Right kidney (tissue), 1 donor: ENCODE results near the gene ZDHHC14.
A peak's percentile ranks its signal among the peaks of the same experiment; 100 is the strongest.
"Not testable (repeated sequence)": the region's sequence is repeated elsewhere in the genome, so short reads cannot be mapped to it uniquely, and the experiment has no call there.

Experiments
- DNase-seq: peaks from one replicate; pipeline ENCODE4 v3.0.0-alpha.2; 2016

Gene ZDHHC14

DNA sequence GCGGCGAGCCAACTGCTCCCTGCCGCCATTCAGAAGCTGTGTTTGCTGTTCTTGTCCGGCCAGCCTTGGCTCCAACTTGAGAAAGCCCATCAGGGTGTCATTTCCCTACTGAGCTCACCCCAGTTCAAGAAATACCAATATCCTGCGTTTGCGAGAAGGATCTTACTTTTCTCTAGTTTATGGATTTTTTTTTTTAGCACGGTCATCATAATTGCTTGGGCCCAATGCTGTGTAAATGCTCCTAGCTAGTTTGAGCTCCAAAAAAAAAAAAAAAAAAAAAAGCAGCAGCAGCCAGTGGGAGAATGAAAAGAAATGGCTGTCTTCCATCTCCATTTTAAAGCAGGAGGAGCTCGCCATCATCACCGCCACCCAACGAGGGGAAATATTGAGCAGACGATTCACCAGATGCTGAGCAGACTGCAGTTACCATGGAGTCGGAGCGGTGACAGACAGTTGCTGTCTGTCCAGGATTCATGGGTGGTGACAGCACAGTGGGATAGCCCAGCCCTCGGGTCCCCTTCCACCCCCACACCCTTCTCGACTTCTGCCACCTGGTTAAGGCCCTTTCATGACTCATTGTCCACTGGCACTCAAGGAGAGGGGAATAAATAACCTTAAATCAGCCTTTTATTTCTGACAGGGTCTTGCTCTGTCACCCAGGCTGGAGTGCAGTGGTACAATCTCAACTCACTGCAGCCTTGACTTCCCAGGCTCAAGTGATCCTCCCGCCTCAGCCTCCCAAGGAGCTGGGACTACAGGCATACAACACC lies 309.6 kb downstream of the ZDHHC14 start:
- no peak for DNase-seq

DNA sequence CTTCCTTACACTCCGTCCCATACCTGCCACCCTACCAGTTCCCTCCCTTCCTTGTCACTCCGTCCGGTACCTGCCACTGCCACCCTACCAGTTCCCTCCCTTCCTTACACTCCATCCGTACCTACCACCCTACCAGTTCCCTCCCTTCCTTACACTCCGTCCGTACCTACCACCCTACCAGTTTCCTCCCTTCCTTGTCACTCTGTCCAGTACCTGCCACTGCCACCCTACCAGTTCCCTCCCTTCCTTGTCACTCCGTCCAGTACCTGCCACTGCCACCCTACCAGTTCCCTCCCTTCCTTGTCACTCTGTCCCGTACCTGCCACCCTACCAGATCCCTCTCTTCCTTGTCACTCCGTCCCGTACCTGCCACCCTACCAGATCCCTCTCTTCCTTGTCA lies 310.6 kb downstream of the ZDHHC14 start:
- not testable (repeated sequence) for DNase-seq

DNA sequence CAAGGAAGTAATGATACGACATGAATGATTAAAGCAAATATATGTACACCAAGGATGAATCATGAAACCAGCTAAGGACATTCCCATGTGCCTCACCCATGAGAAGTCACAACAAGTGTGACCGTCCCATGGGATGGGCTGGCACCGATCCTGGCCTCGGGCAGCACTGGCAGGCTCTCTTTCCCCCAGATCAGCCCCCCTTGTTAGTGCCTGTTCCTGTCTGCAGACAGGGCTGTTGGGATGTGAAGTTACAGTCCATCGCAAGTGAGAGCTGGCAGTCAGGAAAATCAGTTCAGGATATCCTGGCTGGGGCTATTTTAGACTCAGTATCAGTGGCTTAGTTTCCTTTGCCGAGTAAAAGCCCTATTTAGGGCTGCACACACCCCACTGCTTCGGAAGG lies 312.9 kb downstream of the ZDHHC14 start:
- no peak for DNase-seq

DNA sequence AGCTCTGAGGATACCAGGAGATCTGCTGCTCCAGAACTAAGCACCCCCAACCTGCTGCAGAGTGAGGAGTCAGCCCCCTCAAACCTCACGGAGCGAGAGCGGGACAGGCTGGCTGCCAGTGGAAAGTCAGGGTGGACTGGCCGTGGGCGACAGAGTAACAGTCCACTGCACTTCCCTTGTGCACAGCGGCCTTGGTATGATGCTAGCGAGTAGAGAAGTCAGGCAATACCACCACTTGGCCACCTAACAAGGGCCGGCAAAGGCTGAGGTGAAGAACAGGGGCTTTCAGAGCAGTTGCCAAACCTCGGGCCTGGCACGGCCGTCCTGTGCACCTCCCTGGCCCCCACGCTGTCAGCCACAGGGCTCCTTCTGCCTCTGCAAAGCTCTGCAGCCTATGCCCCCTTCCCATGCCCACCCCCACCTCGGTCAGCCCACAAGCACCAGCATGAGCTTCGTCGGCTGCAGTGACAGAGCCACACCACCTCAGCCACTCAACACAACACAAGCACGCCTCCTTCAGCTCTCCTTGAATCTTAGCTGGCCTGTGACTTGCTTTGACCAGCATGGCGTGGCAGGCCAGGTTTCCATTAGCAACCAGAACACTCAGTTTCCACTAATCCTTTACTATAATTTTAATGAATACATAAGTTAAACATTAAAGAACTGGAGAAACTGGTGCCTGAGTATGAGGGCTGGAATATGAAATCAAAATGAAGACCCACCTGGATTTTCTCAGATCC lies 314.5 kb downstream of the ZDHHC14 start:
- no peak for DNase-seq

DNA sequence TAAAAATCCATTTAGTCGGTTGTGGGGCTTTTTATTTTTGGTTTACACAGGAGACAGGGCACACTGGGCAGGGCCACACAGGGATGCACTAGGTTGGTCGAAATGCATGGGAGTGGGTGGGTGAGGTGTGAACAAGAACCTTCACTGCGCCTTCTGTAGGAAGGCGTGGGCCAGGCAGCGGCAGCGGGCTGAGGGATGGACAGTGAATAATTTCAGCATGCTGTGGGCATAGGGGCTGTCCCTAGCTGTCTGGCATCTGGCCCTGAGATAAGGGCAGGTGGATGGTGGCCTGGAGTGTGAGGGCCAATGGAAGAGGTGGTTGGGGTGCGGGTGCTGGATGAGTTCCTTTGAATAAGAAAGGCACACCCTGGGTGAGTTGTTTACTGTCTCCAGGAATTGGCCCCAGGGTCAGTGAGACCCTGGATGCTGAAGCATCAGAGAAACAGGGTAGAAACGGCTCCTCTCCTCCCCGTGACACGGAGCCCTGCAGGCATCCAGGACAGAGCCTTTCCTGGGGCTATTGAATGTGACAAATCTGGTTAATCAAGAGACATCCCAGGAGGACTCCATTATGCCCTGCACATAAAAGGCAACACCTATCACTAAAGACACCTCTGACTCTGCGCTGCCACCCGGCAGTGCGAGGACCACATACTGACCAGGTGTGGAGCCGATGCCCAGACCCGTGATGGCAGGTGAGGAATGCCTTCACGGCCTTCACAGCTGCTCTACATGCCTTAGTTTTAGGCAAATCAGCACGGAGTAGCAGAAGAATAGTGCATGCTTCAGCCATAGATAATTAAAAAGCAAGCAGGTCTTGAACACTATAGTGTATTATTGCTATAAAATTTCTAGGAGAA lies 319.0 kb downstream of the ZDHHC14 start:
- no peak for DNase-seq

DNA sequence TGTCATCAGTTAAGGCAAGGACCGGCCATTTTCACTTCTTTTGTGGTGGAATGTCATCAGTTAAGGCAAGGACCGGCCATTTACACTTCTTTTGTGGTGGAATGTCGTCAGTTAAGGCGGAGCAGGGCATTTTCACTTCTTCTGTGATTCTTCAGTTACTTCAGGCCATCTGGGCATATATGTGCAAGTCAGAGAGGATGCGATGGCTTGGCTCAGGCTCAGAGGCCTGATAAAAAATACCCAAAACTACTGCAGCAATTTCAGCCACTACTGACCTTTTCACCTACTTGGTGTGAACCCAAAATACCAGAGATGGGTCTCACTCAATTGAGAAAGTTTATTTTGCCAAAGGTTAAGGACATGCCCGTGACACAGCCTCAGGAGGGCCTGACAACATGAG lies 325.4 kb downstream of the ZDHHC14 start:
- not testable (repeated sequence) for DNase-seq

DNA sequence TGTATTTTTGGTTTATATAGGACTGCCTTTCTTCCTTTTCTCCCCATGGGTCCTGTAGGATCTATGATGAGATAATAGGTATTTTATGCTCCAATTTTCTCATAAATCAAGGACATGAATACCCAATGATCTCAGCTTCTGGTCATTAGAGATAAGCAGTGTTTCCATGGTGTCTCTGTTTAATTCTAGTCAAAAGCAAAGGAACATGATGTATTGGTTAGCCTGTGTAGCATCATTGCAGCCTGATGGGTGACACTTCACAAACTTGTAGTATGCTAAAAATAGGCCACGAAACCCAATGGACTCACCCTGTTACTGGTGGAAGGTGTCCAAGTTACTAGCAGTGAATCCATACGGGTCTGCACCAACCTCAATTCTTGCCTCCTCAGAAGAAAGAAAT lies 325.9 kb downstream of the ZDHHC14 start:
- no peak for DNase-seq

DNA sequence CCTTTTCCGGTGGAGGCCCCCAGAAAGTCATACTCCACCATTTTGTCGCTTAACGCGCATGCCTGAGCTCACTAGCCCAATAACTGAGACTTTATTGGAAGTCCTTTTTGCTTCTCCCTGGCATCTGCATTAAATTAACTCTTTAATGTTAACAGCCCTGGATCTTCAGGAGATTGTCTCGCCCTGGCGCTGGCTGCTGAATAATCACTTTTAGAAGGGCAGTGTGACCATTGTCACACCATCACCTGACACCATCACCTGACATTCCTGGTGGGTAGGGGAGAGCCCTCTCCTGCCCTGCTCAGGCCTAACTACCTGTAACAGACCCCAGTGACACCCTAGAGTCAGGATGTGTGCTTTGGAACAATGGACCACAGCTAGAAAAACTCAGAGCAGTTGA lies 326.6 kb downstream of the ZDHHC14 start:
- no peak for DNase-seq

DNA sequence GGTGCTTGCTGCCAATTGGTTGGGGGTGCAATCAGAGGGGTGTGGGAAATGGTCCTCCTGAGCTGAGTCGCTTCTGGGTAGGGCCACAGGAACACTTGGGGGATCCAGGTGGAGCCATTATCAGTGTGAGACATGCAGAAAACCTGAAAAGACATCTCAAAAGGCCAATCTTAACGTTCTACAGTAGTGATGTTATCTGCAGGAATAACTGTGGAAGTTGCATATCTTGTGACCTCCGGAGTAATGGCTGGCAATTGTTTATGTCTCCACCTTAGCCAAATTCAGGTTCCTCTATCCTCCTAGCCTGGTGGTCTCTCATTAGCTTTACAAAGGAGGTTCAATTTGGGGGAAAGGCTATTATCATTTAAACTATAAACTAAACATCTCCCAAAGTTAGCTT lies 327.2 kb downstream of the ZDHHC14 start:
- DNase-seq, result no peak

DNA sequence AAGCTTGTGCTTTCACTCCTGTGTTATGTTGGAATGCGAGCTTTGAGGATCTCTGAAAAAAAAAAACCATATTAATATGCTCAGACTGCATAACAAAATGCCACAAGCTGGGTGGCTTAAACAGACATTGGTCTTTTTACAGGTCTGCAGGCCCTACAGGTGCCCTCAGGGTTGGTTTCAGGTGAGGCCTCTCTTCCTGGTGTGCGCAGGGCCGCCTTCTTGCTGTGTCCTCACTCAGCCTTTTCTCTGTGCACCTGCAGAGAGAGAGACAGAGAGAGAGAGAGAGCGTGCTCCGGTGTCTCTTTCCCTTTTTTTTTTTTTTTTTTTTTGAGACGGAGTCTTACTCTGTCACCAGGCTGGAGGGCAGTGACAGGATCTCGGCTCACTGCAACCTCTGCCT lies 327.9 kb downstream of the ZDHHC14 start:
- no peak for DNase-seq

DNA sequence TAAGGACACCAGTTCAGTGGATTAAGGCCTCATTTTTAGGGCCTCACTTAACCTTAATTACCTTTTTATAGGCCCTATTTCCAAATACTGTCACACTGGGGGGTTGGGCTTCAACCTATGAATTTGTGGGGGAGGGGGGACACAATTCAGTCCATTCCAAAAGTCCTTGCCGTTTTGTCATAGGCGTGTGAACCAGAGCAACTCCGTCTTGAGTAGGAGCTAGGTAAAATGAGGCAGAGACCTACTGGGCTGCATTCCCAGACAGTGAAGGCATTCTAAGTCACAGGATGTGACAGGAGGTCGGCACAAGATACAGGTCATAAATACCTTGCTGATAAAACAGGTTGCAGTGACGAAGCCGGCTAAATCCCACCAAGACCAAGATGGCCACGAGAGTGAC lies 328.6 kb downstream of the ZDHHC14 start:
- DNase-seq, result no peak

DNA sequence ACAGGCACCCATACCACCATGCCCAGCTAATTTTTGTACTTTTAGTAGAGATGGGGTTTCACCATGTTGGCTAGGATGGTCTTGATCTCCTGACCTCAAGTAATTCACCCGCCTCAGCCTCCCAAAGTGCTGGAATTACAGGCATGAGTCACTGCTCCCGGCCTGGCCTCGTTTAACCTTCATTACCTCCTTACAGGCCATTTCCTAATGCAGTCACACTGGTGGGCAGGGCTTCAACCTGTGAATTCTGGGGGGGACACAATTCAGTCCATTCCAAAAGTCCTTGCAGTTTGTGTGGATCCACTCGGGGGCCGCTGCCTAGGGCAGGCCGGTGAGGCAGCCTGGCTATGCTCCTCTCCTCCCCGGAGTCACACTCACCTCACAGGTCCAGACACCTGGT lies 329.6 kb downstream of the ZDHHC14 start:
- DNase-seq, result no peak

DNA sequence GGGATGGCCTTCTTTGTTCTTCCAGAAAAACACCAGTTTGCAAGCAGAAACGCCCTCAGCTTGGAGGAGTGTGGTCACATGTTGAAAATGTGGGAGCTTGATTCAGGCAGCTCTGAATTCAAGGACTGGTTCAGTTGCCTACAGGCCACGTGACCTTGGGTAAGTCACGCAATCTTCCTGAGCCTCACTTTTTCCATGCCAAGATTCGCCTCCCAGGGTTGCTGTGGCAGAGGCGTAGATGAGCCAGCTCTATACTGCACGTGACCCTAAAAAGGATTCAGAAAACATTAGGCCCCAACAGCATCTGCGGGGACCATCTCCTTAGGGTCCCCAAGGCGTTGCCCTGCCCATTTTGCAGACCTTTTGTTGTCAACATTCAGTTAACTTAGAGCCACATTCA lies 330.1 kb downstream of the ZDHHC14 start:
- no peak for DNase-seq

DNA sequence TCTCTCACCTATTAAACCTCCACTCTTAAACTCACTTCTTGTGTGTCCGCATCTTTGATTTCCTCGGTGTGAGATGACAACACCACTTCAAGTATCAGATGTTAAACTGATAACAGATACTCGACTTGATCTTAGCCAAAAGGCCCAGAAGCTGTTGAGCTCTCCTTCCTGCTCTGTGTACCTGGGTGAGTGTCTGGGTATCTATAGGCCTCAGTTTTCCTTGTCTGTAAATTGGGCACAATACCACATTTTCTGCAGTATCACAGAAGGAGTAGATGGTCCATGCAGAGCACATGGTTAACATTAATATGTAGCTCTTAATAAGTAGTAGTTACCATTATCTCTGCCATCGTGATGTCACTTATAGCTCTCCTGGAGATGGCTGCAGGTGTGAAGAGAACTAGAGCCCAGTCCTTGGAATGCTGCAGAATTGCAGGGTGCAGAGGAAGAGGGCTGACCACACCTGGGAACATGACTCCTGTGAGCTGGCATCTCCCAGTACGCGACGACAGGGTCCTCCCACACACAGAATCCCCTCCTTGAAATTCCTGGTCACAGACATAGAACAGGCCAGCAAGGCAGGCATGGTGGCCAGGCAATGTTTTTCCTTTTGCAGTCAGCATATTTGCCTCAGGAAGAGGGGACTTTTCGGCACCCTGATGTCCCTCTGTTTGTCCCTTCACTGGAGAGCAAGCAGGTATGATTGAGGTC lies 331.8 kb downstream of the ZDHHC14 start:
- DNase-seq, result no peak

DNA sequence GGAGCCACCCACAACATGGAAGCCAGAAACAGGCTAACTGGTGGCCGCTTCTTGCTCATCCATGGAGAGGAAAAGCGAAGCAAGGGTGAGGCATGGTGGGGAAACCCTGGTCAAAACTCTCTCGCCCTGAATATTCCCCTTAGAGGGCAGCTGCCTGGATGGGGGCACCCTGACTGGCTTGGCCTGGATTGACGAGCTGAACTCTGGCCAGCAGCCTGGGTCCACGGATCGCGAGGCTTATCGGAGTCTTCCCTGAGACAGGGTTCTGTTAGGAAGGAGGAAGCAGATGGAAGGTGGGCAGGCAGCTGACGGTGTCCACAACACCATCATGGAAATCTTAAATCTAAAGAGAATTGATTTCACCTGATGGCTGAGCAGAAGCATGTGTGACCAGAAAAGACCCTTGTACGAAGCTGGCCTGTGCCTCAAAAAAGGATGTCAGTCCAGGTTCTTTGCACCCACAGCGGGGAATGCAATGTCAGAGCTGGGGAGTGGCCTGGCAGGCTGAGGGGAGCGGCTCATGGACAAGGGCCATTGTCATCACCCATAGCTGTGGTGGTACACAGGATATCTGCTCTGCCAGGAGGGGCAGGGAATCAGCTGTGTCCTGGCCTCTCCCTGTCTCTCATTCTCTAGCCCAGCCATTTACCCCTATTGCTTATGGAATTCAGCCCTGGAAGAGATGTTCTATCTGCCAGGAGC lies 332.6 kb downstream of the ZDHHC14 start:
- no peak for DNase-seq

DNA sequence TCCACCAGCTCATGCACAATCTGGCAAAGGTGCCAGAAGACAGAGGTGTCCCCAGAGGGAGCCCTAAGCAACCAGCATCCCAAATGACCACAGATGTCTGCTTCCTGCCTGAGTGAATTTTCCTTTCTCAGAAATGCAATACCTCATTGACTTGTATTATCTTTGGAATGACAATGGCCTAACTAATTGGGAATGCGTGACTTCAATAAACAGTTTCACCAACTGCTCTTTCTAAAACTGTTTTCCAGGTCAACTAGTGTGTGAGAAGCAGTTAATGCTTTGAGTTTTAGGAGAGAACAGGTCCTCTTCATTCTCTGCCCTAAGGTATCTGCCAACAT lies 333.1 kb downstream of the ZDHHC14 start:
- DNase-seq, result no peak

DNA sequence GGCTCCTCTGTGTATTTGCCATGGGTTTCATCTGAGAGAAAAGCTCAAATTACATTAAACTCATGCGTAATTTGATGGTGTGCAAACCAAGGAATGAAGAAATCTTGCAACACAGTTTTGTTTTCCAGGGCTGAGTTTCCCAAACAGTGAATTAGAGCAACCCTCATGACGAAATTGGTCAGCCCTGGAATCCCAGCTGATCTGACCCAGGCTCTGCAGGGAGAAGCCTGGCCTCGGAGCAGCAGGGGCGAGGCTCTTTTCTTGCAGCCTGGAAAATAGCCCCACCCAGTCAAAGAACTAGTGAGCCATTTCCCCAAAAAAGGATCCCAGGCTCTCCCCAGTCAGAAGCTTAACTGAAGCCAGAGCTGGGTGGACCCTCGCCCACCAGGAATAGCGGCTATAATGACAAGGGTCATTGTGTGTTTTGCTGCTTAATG lies 334.8 kb downstream of the ZDHHC14 start:
- DNase-seq, result peak; percentile 20

DNA sequence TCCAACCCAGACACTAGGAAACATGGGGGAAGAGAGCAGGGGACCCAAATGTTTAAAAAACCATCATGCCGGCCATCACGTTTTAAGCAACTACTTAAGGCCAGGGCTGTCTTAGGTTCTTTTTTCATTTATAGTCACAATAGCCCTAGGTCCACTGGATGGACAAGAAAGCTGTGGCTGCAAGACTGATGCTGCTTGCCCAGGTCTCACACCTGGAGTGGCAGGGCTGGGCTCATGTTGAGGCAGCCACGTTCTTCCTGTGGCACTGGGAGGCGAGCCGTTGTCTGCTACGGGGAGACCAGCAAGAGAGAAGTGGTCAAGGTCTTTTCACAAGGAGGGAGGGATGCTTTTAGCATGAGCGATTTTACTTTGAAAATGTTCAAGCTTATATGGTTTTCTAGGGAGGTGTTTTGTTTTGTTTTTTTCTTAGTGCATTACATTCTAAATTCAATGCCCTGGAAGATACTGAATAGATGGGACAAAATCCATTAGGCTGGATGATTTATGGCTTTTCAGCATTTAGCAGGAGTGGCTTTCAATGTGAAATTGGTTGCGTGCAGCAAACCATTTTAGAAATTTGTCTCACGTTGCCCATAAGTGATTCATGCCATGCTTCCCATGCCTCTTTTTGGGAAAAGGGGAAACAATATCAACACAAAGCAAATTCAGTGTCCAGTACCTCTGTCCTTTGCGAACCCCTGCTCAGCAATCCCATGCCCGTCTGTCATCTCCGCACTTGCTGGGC lies 335.4 kb downstream of the ZDHHC14 start:
- peak; percentile 35 for DNase-seq

DNA sequence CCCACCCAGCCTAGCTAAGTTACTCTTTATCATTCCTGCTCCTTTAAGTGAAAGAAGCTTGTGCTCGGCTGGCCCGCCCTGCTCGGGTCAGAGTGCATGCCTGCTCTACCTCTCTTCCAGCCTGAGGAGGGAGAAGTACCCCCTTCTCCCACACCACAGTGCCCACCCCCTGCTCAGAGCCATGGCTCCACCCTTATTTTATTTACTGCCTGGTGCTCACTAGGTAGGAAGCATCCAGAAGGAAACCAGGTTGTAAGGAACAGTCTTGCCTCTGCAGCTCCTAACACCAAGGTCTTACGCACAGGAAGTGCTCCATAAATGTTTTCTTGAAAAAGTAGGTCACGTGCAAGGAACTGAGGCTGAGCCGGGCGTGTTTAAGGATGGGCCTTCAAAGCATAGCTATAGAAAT lies 336.4 kb downstream of the ZDHHC14 start:
- DNase-seq, result no peak

DNA sequence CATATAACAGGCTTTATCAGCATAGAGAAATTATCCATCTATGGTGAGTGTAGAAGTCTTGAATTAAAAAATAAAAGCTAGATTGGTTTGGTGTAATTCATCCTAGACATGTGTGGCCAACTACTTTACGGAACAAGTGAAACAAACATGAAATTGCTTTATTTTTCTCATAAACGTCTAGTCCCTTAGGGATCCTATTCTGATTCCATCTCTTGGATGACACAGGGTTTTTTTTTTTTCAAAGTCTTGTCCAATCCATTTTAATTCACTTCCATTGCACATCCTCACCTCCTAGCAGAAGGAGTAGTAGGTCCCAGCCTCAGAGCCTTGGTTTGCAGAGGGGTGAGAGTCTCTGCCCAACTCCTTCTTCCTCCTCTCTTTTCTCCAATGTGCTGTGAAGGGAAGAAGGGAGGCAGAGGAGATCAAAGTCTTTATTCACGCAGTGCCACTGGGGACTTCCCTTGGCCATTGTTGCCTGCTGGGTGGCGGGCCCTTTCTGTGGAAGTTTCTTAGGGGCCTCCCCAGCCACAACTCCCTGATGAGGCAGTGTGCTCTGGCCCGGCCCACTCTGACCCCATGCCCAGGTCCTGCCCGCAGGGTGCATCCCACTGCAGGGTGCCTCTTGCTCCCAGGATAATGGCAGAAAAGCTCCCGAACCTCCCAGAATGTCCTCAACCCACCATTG lies 337.7 kb downstream of the ZDHHC14 start:
- DNase-seq, result no peak
